HEK293T (cell line): ENCODE measurements around the gene LRWD1.

Experiments used
- ARNT ChIP-seq: fragments of 450-650 bp; IDR thresholded peaks from 2 replicates; pipeline ENCODE4 v1.6.1; 2017; ENCODE audit warnings: mild to moderate bottlenecking
- BHLHE40 ChIP-seq: fragments of 450-650 bp; IDR thresholded peaks from 2 replicates; pipeline ENCODE4 v1.6.1; 2016; ENCODE audit warnings: mild to moderate bottlenecking, moderate library complexity, borderline replicate concordance
- CTBP1 ChIP-seq: fragments of 450-650 bp; IDR thresholded peaks from 2 replicates; pipeline ENCODE4 v1.6.1; 2016; ENCODE audit warnings: borderline replicate concordance
- ELF4 ChIP-seq: fragments of 450-650 bp; IDR thresholded peaks from 2 replicates; pipeline ENCODE4 v1.6.1; 2017; ENCODE audit warnings: antibody characterized with exemption
- FOXA1 ChIP-seq: fragments of 450-650 bp; IDR thresholded peaks from 2 replicates; pipeline ENCODE4 v1.6.1; 2016; ENCODE audit warnings: mild to moderate bottlenecking
- FOXM1 ChIP-seq: fragments of 450-650 bp; IDR thresholded peaks from 2 replicates; pipeline ENCODE4 v1.6.1; 2017; ENCODE audit warnings: mild to moderate bottlenecking, borderline replicate concordance
- L3MBTL2 ChIP-seq: fragments of 450-650 bp; conservative IDR thresholded peaks from 2 replicates; pipeline ENCODE4 v1.6.1; 2016; ENCODE audit warnings: mild to moderate bottlenecking
- LEF1 ChIP-seq: fragments of 450-650 bp; IDR thresholded peaks from 2 replicates; pipeline ENCODE4 v1.6.1; 2017; ENCODE audit warnings: mild to moderate bottlenecking, borderline replicate concordance
- NFRKB ChIP-seq: fragments of 450-650 bp; IDR thresholded peaks from 2 replicates; pipeline ENCODE4 v1.6.1; 2016; ENCODE audit warnings: mild to moderate bottlenecking, moderate library complexity
- SP1 ChIP-seq: fragments of 450-650 bp; IDR thresholded peaks from 2 replicates; pipeline ENCODE4 v1.6.1; 2017
- SUZ12 ChIP-seq: fragments of 450-650 bp; IDR thresholded peaks from 2 replicates; pipeline ENCODE4 v1.6.1; 2016; ENCODE audit warnings: mild to moderate bottlenecking

DNA sequence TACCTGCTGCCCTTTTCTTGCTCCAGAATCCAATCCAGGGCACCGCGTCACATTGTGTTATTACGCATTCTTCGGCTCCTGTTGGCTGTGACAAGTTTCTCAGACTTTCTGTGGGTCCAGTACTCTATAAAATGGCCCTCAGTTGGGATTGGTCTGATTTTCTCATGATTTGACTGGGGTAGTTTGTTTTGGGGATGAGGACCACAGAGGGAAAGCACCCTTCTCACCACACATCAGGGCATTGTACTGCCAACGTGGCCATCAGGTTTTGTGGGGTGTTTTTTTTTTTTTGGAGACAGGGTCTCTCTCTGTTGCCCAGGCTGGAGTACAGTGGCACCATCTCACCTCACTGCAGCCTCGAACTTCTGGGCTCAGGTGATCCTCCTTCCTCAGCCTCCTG is 48.4 kb upstream of the LRWD1 start:
- TF ChIP-seq FOXM1 (no peak), ARNT (no peak), ELF4 (no peak), NFRKB (no peak), L3MBTL2 (no peak), BHLHE40 (no peak), SP1 (no peak), CTBP1 (no peak), FOXA1 (no peak), SUZ12 (no peak), LEF1 (no peak)
